HepG2 (cell line): ENCODE data around the gene TGFA.

Source experiments
- EP300 ChIP-seq, 3 experiments: sonication (generic) in 1 of 3; formaldehyde crosslinking in 1 of 3; IDR thresholded peaks; 2 replicates each; pipeline versions ENCODE4 v1.5.1 to v1.6.1; 2011 to 2020; ENCODE audit warnings: low read depth in 2 of 3, low read length in 2 of 3, borderline replicate concordance in 1 of 3, improper control_type of control experiment in 1 of 3, mild to moderate bottlenecking in 1 of 3, missing genetic modification reagents in 1 of 3, moderate library complexity in 1 of 3
- HDAC2 ChIP-seq: sonication (generic); formaldehyde crosslinking; IDR thresholded peaks from 2 replicates; pipeline ENCODE4 v1.4.0; 2020; ENCODE audit warnings: missing genetic modification reagents
- MTF2 ChIP-seq: sonication (generic); formaldehyde crosslinking; IDR thresholded peaks from 2 replicates; pipeline ENCODE4 v1.5.0; 2020; ENCODE audit warnings: missing genetic modification reagents, borderline replicate concordance
- NR2C2 ChIP-seq: sonication (generic); formaldehyde crosslinking; IDR thresholded peaks from 2 replicates; pipeline ENCODE4 v1.4.0; 2020; ENCODE audit warnings: missing genetic modification reagents, mild to moderate bottlenecking, moderate library complexity, borderline replicate concordance
- POLR2A ChIP-seq, 2 experiments: IDR thresholded peaks; 2 replicates each; pipeline ENCODE4 v1.6.1; 2011; ENCODE audit warnings: low read depth in 2 of 2, low read length in 2 of 2, mild to moderate bottlenecking in 1 of 2, moderate library complexity in 1 of 2; ENCODE audit not compliant: insufficient read depth in 1 of 2
- TAF15 ChIP-seq: fragments of 200-400 bp; formaldehyde crosslinking; IDR thresholded peaks from one replicate; pipeline ENCODE4 v1.6.1; 2018; ENCODE audit warnings: mild to moderate bottlenecking, low read depth, low read length; ENCODE audit not compliant: poor library complexity, severe bottlenecking
- TF ChIP-seq, protein P1 (sequence below): sonication (generic); formaldehyde crosslinking; IDR thresholded peaks from 2 replicates; pipeline ENCODE4 v1.5.0; 2020; ENCODE audit warnings: mild to moderate bottlenecking, missing genetic modification reagents, moderate library complexity

- TF ChIP-seq TAF15, result no peak
- TF ChIP-seq EP300 (IDR thresholded peaks at IDR 0.05; ENCODE audit: low read depth in 2 of 2, low read length in 2 of 2), result no peak
- TF ChIP-seq EP300 (CRISPR knock-in tag; IDR thresholded peaks at IDR 0.05; ENCODE audit: borderline replicate concordance), result no peak
- TF ChIP-seq MTF2 (CRISPR knock-in tag), result no peak
- TF ChIP-seq POLR2A (IDR thresholded peaks at IDR 0.05; ENCODE audit: insufficient read depth in 1 of 2, low read depth in 2 of 2, low read length in 2 of 2), result no peak
- TF ChIP-seq, protein P1, sequence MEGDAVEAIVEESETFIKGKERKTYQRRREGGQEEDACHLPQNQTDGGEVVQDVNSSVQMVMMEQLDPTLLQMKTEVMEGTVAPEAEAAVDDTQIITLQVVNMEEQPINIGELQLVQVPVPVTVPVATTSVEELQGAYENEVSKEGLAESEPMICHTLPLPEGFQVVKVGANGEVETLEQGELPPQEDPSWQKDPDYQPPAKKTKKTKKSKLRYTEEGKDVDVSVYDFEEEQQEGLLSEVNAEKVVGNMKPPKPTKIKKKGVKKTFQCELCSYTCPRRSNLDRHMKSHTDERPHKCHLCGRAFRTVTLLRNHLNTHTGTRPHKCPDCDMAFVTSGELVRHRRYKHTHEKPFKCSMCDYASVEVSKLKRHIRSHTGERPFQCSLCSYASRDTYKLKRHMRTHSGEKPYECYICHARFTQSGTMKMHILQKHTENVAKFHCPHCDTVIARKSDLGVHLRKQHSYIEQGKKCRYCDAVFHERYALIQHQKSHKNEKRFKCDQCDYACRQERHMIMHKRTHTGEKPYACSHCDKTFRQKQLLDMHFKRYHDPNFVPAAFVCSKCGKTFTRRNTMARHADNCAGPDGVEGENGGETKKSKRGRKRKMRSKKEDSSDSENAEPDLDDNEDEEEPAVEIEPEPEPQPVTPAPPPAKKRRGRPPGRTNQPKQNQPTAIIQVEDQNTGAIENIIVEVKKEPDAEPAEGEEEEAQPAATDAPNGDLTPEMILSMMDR (CRISPR knock-in tag), result no peak
- no peak for TF ChIP-seq HDAC2 (CRISPR knock-in tag)
- TF ChIP-seq NR2C2 (CRISPR knock-in tag), result no peak
Measured at GRCh38 chr2:70523672-70523995, 30.0 kb downstream of the TGFA start.
